ENCODE data around the gene TBC1D19. TPM values are rescaled to one million over a fixed set of nuclear protein-coding genes. Genes with fewer than 3 reads are reported as not detected.

Gene TBC1D19
- total and polyA plus RNA-seq, 4 donors: 1.2 to 5.8 (median 2.2) TPM

DNA sequence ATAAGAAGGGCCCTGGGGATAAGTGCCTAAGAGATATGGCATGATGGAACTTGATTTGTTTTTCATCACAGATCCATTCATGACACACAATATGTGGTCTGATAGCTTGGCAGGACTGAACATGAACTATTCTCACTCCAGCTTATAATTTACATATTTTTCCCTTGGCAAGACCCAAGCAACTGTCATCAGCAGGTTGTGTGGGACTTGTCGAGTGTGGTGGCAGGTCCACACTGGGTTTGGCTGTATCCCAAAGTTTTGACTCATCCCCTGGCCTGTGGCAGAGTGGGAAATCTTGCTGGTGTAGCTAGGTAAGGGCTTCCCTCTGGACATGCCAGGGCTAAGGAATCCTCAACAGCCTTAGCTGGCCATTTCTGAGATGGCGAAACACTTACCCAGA is 195.8 kb downstream of the TBC1D19 start (continued):
- TF ChIP-seq, protein P1, sequence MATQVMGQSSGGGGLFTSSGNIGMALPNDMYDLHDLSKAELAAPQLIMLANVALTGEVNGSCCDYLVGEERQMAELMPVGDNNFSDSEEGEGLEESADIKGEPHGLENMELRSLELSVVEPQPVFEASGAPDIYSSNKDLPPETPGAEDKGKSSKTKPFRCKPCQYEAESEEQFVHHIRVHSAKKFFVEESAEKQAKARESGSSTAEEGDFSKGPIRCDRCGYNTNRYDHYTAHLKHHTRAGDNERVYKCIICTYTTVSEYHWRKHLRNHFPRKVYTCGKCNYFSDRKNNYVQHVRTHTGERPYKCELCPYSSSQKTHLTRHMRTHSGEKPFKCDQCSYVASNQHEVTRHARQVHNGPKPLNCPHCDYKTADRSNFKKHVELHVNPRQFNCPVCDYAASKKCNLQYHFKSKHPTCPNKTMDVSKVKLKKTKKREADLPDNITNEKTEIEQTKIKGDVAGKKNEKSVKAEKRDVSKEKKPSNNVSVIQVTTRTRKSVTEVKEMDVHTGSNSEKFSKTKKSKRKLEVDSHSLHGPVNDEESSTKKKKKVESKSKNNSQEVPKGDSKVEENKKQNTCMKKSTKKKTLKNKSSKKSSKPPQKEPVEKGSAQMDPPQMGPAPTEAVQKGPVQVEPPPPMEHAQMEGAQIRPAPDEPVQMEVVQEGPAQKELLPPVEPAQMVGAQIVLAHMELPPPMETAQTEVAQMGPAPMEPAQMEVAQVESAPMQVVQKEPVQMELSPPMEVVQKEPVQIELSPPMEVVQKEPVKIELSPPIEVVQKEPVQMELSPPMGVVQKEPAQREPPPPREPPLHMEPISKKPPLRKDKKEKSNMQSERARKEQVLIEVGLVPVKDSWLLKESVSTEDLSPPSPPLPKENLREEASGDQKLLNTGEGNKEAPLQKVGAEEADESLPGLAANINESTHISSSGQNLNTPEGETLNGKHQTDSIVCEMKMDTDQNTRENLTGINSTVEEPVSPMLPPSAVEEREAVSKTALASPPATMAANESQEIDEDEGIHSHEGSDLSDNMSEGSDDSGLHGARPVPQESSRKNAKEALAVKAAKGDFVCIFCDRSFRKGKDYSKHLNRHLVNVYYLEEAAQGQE (IDR thresholded peaks at IDR 0.05): no peak
- no peak for TF ChIP-seq FOXA2 (IDR thresholded peaks at IDR 0.05)

DNA sequence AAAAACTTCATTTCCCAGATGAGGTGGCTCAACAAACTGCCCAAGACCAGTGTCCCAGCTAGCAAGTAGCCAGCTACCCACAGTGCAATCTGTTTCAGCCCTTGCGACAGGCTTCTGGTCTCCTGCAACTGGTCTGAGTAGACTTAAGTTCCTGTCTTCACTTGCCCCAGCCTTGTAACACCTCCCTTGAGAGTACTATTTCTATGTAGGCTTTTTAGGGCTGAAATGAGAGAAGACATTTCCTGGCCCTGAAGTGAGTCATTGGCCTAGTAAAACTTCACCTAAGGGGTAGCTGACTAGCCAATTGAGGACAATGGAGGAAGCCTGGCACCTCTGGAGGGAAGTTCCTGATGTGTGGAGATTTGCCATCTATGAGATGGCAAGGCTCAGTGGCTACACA is 196.7 kb downstream of the TBC1D19 start:
- Histone ChIP-seq H3K4me3 (ENCODE audit: low read depth in 1 of 3, low read length in 3 of 3) (no peak overlapping the region), H3K36me3 (ENCODE audit: control insufficient read depth in 4 of 4, insufficient read depth in 3 of 4, low read depth in 1 of 4, low read length in 3 of 4) (no peaks in the 10 kb centered on the region), H3K27ac (ENCODE audit: low read depth in 1 of 2, low read length in 2 of 2) (no peak overlapping the region), H3K4me1 (ENCODE audit: control insufficient read depth in 4 of 4, insufficient read depth in 4 of 4, low read length in 3 of 4) (no peaks in the 10 kb centered on the region), H3K9ac (ENCODE audit: low read depth in 1 of 2, low read length in 2 of 2) (no peak overlapping the region), H3K9me3 (ENCODE audit: control insufficient read depth in 4 of 4, low read length in 3 of 4) (no peaks in the 10 kb centered on the region), H3K27me3 (ENCODE audit: control insufficient read depth in 4 of 4, insufficient read depth in 4 of 4, low read length in 3 of 4) (no peaks in the 10 kb centered on the region)
- 92% methylated on average over 1 of the region's 1 CpG for WGBS
- no peak for DNase-seq (ENCODE audit: low spot score)
- TF ChIP-seq, protein P2, sequence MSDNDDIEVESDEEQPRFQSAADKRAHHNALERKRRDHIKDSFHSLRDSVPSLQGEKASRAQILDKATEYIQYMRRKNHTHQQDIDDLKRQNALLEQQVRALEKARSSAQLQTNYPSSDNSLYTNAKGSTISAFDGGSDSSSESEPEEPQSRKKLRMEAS (IDR thresholded peaks at IDR 0.05): no peak
- TF ChIP-seq TAF1 (conservative IDR thresholded peaks at IDR 0.05) (no peak), RXRA (IDR thresholded peaks at IDR 0.05) (no peak), NR2F2 (IDR thresholded peaks at IDR 0.05) (no peak), JUND (IDR thresholded peaks at IDR 0.05) (no peak), HNF4G (IDR thresholded peaks at IDR 0.05) (no peak), HNF4A (conservative IDR thresholded peaks at IDR 0.05) (no peak), FOXA1 (IDR thresholded peaks at IDR 0.05) (no peak), FOXA2 (IDR thresholded peaks at IDR 0.05) (no peak), SP1 (IDR thresholded peaks at IDR 0.05) (no peak)
- TF ChIP-seq, protein P3, sequence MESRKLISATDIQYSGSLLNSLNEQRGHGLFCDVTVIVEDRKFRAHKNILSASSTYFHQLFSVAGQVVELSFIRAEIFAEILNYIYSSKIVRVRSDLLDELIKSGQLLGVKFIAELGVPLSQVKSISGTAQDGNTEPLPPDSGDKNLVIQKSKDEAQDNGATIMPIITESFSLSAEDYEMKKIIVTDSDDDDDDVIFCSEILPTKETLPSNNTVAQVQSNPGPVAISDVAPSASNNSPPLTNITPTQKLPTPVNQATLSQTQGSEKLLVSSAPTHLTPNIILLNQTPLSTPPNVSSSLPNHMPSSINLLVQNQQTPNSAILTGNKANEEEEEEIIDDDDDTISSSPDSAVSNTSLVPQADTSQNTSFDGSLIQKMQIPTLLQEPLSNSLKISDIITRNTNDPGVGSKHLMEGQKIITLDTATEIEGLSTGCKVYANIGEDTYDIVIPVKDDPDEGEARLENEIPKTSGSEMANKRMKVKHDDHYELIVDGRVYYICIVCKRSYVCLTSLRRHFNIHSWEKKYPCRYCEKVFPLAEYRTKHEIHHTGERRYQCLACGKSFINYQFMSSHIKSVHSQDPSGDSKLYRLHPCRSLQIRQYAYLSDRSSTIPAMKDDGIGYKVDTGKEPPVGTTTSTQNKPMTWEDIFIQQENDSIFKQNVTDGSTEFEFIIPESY (IDR thresholded peaks at IDR 0.05): no peak
- TF ChIP-seq, protein P4, sequence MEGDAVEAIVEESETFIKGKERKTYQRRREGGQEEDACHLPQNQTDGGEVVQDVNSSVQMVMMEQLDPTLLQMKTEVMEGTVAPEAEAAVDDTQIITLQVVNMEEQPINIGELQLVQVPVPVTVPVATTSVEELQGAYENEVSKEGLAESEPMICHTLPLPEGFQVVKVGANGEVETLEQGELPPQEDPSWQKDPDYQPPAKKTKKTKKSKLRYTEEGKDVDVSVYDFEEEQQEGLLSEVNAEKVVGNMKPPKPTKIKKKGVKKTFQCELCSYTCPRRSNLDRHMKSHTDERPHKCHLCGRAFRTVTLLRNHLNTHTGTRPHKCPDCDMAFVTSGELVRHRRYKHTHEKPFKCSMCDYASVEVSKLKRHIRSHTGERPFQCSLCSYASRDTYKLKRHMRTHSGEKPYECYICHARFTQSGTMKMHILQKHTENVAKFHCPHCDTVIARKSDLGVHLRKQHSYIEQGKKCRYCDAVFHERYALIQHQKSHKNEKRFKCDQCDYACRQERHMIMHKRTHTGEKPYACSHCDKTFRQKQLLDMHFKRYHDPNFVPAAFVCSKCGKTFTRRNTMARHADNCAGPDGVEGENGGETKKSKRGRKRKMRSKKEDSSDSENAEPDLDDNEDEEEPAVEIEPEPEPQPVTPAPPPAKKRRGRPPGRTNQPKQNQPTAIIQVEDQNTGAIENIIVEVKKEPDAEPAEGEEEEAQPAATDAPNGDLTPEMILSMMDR (IDR thresholded peaks at IDR 0.05; ENCODE audit: low read depth, low read length, missing input control): no peak
- TF ChIP-seq, protein P1 (IDR thresholded peaks at IDR 0.05): no peak

Measured in liver (tissue), 9 donors.